T-cell (primary cell): ENCODE results near the gene TMEM128. TPM values are rescaled to one million over a fixed set of nuclear protein-coding genes. Genes with fewer than 3 reads are reported as not detected.
"Not testable (repeated sequence)": the region's sequence is repeated elsewhere in the genome, so short reads cannot be mapped to it uniquely, and the experiment has no call there.

Experiments
- ATAC-seq, 4 experiments: fragments of 200-7000 bp in 3 of 4; fragments of 150-1000 bp in 1 of 4; cut with Tn5 transposase; replicated peaks in 1 of 4; 1 replicate in 3 of 4; 2 replicates in 1 of 4; pipeline ENCODE4 v1.10.0; 2021; ENCODE audit warnings: moderate library complexity in 3 of 4, mild to moderate bottlenecking in 2 of 4, moderate number of reproducible peaks in 1 of 4
- CTCF ChIA-PET, 2 donors: fragments of 300-600 bp; sonication (Branson Sonifier 250); formaldehyde crosslinking; loops; one replicate each; lab custom pipeline; 2022; ENCODE audit warnings: antibody characterized with exemption in 2 of 2; lab: Charles Lee
- POLR2A ChIA-PET, 2 donors: fragments of 300-600 bp; sonication (Branson Sonifier 250); formaldehyde crosslinking; loops; one replicate each; lab custom pipeline; 2022; ENCODE audit warnings: antibody characterized with exemption in 2 of 2; lab: Charles Lee
- DNase-seq, 35 experiments: peaks; one replicate each; pipeline versions ENCODE4 v3.0.0 to v3.0.0-alpha.2; 2013 to 2023
- H3K27ac ChIP-seq: one replicate; pipeline ENCODE4 v1.5.1; 2013; ENCODE audit warnings: low read length
- H3K27me3 ChIP-seq, 2 experiments: replicated peaks in 1 of 2; 1 replicate in 1 of 2; 2 replicates in 1 of 2; pipeline versions ENCODE4 v1.6.1 to v1.7.0; 2013; ENCODE audit warnings: low read length in 1 of 2, mixed read lengths in 1 of 2; ENCODE audit not compliant: control insufficient read depth in 2 of 2, insufficient read depth in 2 of 2; ENCODE audit errors: extremely low read depth in 1 of 2
- H3K36me3 ChIP-seq, 2 donors: 1 replicate in 1 of 2; 2 replicates in 1 of 2; pipeline versions ENCODE4 v1.6.1 to v1.7.0; 2013; ENCODE audit warnings: low read length in 1 of 2; ENCODE audit not compliant: control insufficient read depth in 2 of 2, insufficient read depth in 1 of 2; ENCODE audit errors: extremely low read depth in 1 of 2
- H3K4me1 ChIP-seq, 2 experiments: 1 replicate in 1 of 2; 2 replicates in 1 of 2; pipeline versions ENCODE4 v1.6.1 to v1.7.0; 2013; ENCODE audit warnings: low read length in 2 of 2, mixed read lengths in 1 of 2; ENCODE audit not compliant: insufficient read depth in 2 of 2, control insufficient read depth in 1 of 2; ENCODE audit errors: extremely low read depth in 1 of 2
- H3K4me3 ChIP-seq, 2 donors: 1 replicate in 1 of 2; 2 replicates in 1 of 2; pipeline versions ENCODE4 v1.5.1 to v1.7.0; 2013; ENCODE audit warnings: mild to moderate bottlenecking in 2 of 2, low read length in 1 of 2, moderate library complexity in 1 of 2; ENCODE audit not compliant: control insufficient read depth in 1 of 2; ENCODE audit errors: extremely low read depth in 1 of 2
- H3K9me3 ChIP-seq: 2 replicates; pipeline ENCODE4 v1.7.0; 2013
- H3K27ac Mint-ChIP-seq, 2 donors: one replicate each; pipeline ENCODE4 v1.8.0; 2020 to 2021; ENCODE audit warnings: mild to moderate bottlenecking in 2 of 2, mixed read lengths in 2 of 2
- H3K27me3 Mint-ChIP-seq, 2 donors: one replicate each; pipeline ENCODE4 v1.8.0; 2021 to 2022; ENCODE audit warnings: mixed read lengths in 2 of 2
- H3K36me3 Mint-ChIP-seq: one replicate; pipeline ENCODE4 v1.8.0; 2021; ENCODE audit warnings: mixed read lengths
- H3K4me1 Mint-ChIP-seq, 3 donors: one replicate each; pipeline ENCODE4 v1.8.0; 2020 to 2022; ENCODE audit warnings: mixed read lengths in 3 of 3, mild to moderate bottlenecking in 1 of 3
- H3K4me3 Mint-ChIP-seq, 3 donors: one replicate each; pipeline ENCODE4 v1.8.0; 2020 to 2022; ENCODE audit warnings: mild to moderate bottlenecking in 3 of 3, mixed read lengths in 3 of 3, moderate library complexity in 3 of 3
- H3K9me3 Mint-ChIP-seq, 3 donors: one replicate each; pipeline ENCODE4 v1.8.0; 2020 to 2022; ENCODE audit warnings: mixed read lengths in 3 of 3
- WGBS: methylation state at CpG from one replicate; pipeline ENCODE4 v1.1.5; 2013; ENCODE audit warnings: missing lambda C conversion rate; ENCODE audit not compliant: insufficient coverage; 5-methylcytosine and 5-hydroxymethylcytosine counted together
- total RNA-seq, 35 experiments: library from RNA in 6 of 35; stranded (reverse) in 6 of 35; fragments of 120-200 nt in 1 of 35; gene quantifications; one replicate each; pipeline versions ENCODE4 v1.2.1 to v1.2.4 and lab custom pipeline; 2013 to 2026

TMEM128 gene
- total RNA-seq, 5 donors from 2014 or later (not counting 1 experiment from before 2014, with no cell fraction given), result 9.9 to 22.8 (median 16.7) TPM

DNA sequence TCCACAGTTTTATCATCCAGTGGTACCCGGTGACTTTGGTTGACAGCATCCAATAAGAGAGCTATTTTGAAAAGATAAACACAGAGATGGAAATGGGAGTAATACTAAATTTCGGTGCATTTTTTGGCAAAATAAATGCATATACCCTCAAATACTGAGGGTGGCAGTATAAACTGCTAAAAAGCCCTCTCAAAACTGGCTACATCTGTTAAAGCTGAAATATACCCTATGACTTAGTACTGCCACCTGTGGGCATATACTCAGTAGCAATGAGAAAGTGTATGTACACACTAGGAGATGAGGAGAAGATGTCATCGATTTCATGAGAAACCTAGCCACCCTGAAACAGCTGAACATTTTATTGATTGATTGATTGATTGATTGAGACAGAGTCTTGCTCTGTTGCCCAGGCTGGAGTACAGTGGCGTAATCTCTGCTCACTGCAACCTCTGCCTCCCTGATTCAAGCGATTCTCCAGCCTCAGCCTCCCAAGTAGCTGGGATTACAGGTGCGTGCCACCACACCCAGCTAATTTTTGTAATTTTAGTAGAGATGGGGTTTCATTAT lies 12.2 kb upstream of the TMEM128 start:
- no peaks in the 10 kb centered on the region for H3K36me3 ChIP-seq
- no peaks in the 10 kb centered on the region for H3K27me3 ChIP-seq
- Mint-ChIP-seq H3K27ac (peak overlapping the region; percentile 16 to 61), H3K4me1 (peaks cover 0 to 11% (median 10%) of the 10 kb centered on the region in 3 donors), H3K27me3 (peaks cover 0 to 3% of the 10 kb centered on the region in 2 donors), H3K9me3 (no peaks in the 10 kb centered on the region), H3K4me3 (no peak overlapping the region), H3K36me3 (no peaks in the 10 kb centered on the region)
- ChIA-PET POLR2A (interaction anchor here in 1 of 2 donors (0.5 to 0.7 kb wide), 2 partner anchors 12 to 13 kb away, joined by 3 read pairs; no protein-coding TSS in a partner anchor), CTCF (interaction anchor here (0.6 to 2.9 kb wide), 22 partner anchors 8 to 388 kb away, joined by 3 to 21 read pairs (median 5); partner anchors contain the start of gene TMEM128 (in 1 of the 2))
- no peak overlapping the region for H3K4me3 ChIP-seq
- no CpG with 5 or more reads among the region's 6 CpGs for WGBS
- H3K9me3 ChIP-seq, result no peaks in the 10 kb centered on the region
- no peak overlapping the region for H3K27ac ChIP-seq
- ATAC-seq, result peak; percentile 92 to 100 (median 96)
- peak in 8 of 35 experiments; percentile 8 to 79 (median 19) for DNase-seq
- H3K4me1 ChIP-seq, result peaks cover 0 to 7% of the 10 kb centered on the region in 2 experiments

DNA sequence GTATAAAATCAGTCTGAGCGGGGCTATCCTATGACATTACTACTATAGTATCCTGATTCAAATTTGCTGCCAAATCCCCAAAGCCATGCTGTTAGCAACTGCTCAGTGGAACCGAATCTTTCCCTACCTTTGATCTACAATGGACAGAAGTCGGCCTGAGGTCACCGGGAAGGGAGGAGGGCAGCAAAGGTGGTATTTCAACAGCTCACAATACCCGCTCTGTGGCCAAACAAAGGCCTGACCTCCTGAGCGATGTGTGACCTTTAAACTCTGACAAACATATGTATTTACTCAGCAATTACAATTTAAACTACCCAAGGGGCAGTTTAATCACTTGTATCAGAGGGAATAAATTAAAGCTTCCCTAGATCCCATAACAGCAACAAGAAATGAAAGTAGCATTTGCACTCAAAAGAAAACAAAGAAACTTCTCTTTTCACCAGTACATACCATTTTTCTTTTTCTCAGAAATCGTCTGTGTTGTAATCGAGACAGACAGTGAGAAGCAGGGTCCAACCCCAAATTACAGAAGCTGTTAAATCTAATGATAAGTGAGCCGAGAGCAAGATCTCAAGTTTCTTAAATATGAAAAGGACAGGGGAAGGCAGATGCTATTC lies 11.6 kb upstream of the TMEM128 start:
- Histone ChIP-seq H3K9me3 (no peaks in the 10 kb centered on the region), H3K36me3 (no peaks in the 10 kb centered on the region), H3K4me1 (no peaks in the 10 kb centered on the region), H3K27me3 (peaks cover 0 to 1% of the 10 kb centered on the region in 2 experiments), H3K4me3 (no peak overlapping the region), H3K27ac (no peak overlapping the region)
- 83% methylated on average over 4 of the region's 9 CpGs for WGBS
- Mint-ChIP-seq H3K27ac (no peak overlapping the region), H3K36me3 (no peaks in the 10 kb centered on the region), H3K4me1 (peaks cover 0 to 9% (median 8%) of the 10 kb centered on the region in 3 donors), H3K4me3 (no peak overlapping the region), H3K27me3 (peaks cover 0 to 5% of the 10 kb centered on the region in 2 donors), H3K9me3 (no peaks in the 10 kb centered on the region)
- ChIA-PET CTCF (interaction anchor here (0.6 to 2.9 kb wide), 20 partner anchors 8 to 173 kb away, joined by 3 to 21 read pairs (median 5); partner anchors contain the start of gene TMEM128 (in 1 of the 2)), POLR2A (interaction anchor here in 1 of 2 donors (0.5 to 0.7 kb wide), 2 partner anchors 11 to 14 kb away, joined by 3 read pairs; no protein-coding TSS in a partner anchor)
- ATAC-seq (no peak), DNase-seq (no peak)

DNA sequence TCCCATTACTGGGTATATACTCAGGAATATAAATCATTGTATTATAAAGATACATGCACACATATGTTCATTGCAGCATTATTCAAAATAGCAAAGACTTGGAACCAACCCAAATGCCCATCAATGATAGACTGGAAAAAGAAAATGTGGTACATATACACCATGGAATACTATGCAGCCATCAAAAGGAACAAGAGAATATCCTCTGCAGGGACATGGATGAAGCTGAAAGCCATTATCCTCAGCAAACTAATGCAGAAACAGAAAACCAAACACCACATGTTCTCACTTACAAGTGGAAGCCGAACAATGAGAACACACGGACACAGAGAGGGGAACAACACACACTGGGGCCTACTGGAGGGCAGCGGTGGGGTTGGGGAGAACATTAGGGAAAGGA lies 9.7 kb upstream of the TMEM128 start:
- WGBS, result no CpG with 5 or more reads among the region's 3 CpGs
- DNase-seq, H3K27ac Mint-ChIP-seq, H3K27me3 ChIP-seq, H3K9me3 ChIP-seq, H3K4me1 ChIP-seq, H3K36me3 Mint-ChIP-seq, ATAC-seq, POLR2A ChIA-PET, H3K27me3 Mint-ChIP-seq, H3K4me3 ChIP-seq, H3K27ac ChIP-seq, H3K4me3 Mint-ChIP-seq, H3K9me3 Mint-ChIP-seq, H3K36me3 ChIP-seq: not testable (repeated sequence)
- CTCF ChIA-PET, result interaction anchor here in 1 of 2 donors (1.0 to 2.9 kb wide), 2 partner anchors 9 to 173 kb away, joined by 4 to 21 read pairs; partner anchors contain the start of gene TMEM128
- peaks cover 0 to 12% (median 11%) of the 10 kb centered on the region in 3 donors for H3K4me1 Mint-ChIP-seq

DNA sequence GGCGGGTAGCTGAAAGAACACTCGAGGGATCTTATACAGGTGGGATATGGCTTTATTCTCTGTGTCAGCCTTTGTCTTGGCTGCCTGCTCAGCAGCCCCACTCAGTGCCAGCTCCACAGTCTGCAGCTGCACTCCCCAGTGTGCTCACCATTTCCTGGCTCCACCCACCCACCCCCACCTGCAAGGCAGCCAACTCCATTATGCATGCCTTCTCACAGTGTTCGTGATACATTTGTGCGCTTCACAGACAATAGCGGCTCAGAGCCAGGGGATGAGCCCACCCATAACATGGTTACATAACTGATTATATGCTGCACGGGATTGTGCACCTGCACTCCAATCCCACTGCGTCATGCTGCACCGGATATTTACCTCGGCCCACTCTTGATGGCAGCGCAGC lies 8.8 kb upstream of the TMEM128 start:
- ChIA-PET CTCF (interaction anchor here in 1 of 2 donors (0.6 to 1.1 kb wide), 2 partner anchors 30 to 167 kb away, joined by 3 read pairs; no protein-coding TSS in a partner anchor), POLR2A (no interaction called here)
- Histone ChIP-seq H3K27ac (no peak overlapping the region), H3K27me3 (peaks cover 0 to 6% of the 10 kb centered on the region in 2 experiments), H3K36me3 (no peaks in the 10 kb centered on the region), H3K9me3 (no peaks in the 10 kb centered on the region), H3K4me1 (no peaks in the 10 kb centered on the region), H3K4me3 (no peak overlapping the region)
- no peak overlapping the region for H3K4me3 Mint-ChIP-seq
- no peaks in the 10 kb centered on the region for H3K36me3 Mint-ChIP-seq
- peaks cover 3 to 9% of the 10 kb centered on the region in 2 donors for H3K27me3 Mint-ChIP-seq
- no peak overlapping the region for H3K27ac Mint-ChIP-seq
- 80% methylated on average over 8 of the region's 10 CpGs for WGBS
- H3K4me1 Mint-ChIP-seq, result peaks cover 0 to 13% (median 13%) of the 10 kb centered on the region in 3 donors
- DNase-seq, result no peak
- H3K9me3 Mint-ChIP-seq, result no peaks in the 10 kb centered on the region
- no peak for ATAC-seq

DNA sequence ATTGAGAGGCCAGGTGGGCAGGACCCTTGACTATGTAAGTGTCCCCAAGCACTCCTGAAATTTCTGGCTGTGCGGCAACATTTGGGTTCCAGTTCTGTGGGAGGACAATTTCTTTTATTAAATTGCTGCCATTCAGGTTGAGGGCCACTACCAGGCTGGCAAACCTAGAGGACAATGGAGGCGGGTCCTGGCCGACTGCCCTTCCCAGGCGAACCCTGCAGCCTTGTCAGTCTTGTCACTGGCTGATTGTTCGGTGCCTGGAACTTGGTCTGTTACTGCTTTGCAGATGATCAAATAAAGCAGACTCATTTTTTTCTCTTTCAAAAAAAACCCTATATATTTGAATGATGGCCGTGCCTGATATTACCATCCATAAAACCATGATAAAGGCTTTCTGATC lies 6.6 kb upstream of the TMEM128 start:
- WGBS, result 92% methylated on average over 4 of the region's 6 CpGs
- peaks cover 0 to 6% of the 10 kb centered on the region in 2 experiments for H3K27me3 ChIP-seq
- no peaks in the 10 kb centered on the region for H3K36me3 ChIP-seq
- no peaks in the 10 kb centered on the region for H3K9me3 ChIP-seq
- Mint-ChIP-seq H3K27me3 (peaks cover 3 to 9% of the 10 kb centered on the region in 2 donors), H3K9me3 (no peaks in the 10 kb centered on the region), H3K4me1 (peaks cover 0 to 5% (median 5%) of the 10 kb centered on the region in 3 donors), H3K36me3 (no peaks in the 10 kb centered on the region), H3K4me3 (no peak overlapping the region), H3K27ac (no peak overlapping the region)
- POLR2A ChIA-PET, result no interaction called here
- no peak overlapping the region for H3K27ac ChIP-seq
- CTCF ChIA-PET, result no interaction called here
- no peak overlapping the region for H3K4me3 ChIP-seq
- H3K4me1 ChIP-seq, result no peaks in the 10 kb centered on the region
- DNase-seq (no peak), ATAC-seq (no peak)

DNA sequence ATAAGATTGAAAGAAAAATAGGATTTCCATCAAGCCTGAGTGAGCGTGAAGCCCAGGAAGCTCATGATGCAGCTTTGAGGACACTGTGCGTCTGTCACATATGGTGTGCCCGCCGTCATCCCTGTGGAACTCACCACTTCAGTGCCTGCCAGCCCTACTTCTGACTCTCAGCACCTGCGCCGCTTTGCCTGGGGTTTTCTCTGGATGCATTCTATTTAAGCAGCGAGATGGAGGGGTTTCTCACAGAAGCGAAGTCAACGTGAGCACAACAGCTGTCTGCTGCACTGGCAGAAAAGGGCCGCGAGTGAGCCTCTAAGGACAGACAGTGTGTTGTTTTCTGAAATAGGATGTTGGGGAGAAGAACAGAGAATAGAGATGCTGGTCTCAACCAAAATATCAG lies 6.2 kb upstream of the TMEM128 start:
- CTCF ChIA-PET, result no interaction called here
- POLR2A ChIA-PET, result no interaction called here
- no peaks in the 10 kb centered on the region for H3K9me3 Mint-ChIP-seq

More for the DNA sequence above, 6.2 kb upstream of the TMEM128 start:
- Mint-ChIP-seq H3K36me3 (no peaks in the 10 kb centered on the region), H3K27ac (no peak overlapping the region), H3K4me1 (peaks cover 0 to 5% (median 5%) of the 10 kb centered on the region in 3 donors), H3K27me3 (peaks cover 3 to 9% of the 10 kb centered on the region in 2 donors), H3K4me3 (no peak overlapping the region)
- 93% methylated on average over 11 of the region's 11 CpGs for WGBS
- Histone ChIP-seq H3K27ac (no peak overlapping the region), H3K4me1 (no peaks in the 10 kb centered on the region), H3K9me3 (no peaks in the 10 kb centered on the region), H3K4me3 (no peak overlapping the region), H3K27me3 (peaks cover 0 to 6% of the 10 kb centered on the region in 2 experiments), H3K36me3 (no peaks in the 10 kb centered on the region)
- DNase-seq (no peak), ATAC-seq (no peak)
